Measurements from ENCODE around the gene PBX1. TPM values are rescaled to one million over a fixed set of nuclear protein-coding genes. Genes with fewer than 3 reads are reported as not detected.

Gene PBX1
- total and polyA plus RNA-seq, 2 experiments from 2014 or later, result 40.0 to 104 TPM

DNA sequence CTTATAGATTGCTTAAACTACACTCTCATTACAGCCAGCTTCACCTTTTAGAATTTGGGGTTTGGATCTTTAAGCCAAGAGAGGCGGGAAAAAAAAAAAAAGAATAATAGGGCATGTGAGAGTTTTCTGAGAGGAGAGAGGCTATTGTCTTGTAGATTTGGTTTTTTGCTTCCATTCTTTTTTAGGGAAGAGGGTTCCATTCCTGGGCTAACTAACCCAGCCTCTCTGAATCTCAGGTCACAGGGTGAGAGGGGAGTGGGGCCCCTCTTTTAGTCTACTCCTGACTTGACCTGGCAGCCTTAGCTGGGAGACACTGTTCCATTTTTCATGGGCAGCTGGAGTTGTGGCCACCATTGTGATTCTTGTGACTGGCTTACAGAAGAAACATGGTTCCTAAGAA is 24.2 kb downstream of the PBX1 start (continued):
- TF ChIP-seq, protein P1, sequence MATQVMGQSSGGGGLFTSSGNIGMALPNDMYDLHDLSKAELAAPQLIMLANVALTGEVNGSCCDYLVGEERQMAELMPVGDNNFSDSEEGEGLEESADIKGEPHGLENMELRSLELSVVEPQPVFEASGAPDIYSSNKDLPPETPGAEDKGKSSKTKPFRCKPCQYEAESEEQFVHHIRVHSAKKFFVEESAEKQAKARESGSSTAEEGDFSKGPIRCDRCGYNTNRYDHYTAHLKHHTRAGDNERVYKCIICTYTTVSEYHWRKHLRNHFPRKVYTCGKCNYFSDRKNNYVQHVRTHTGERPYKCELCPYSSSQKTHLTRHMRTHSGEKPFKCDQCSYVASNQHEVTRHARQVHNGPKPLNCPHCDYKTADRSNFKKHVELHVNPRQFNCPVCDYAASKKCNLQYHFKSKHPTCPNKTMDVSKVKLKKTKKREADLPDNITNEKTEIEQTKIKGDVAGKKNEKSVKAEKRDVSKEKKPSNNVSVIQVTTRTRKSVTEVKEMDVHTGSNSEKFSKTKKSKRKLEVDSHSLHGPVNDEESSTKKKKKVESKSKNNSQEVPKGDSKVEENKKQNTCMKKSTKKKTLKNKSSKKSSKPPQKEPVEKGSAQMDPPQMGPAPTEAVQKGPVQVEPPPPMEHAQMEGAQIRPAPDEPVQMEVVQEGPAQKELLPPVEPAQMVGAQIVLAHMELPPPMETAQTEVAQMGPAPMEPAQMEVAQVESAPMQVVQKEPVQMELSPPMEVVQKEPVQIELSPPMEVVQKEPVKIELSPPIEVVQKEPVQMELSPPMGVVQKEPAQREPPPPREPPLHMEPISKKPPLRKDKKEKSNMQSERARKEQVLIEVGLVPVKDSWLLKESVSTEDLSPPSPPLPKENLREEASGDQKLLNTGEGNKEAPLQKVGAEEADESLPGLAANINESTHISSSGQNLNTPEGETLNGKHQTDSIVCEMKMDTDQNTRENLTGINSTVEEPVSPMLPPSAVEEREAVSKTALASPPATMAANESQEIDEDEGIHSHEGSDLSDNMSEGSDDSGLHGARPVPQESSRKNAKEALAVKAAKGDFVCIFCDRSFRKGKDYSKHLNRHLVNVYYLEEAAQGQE (IDR thresholded peaks at IDR 0.05; ENCODE audit: unreplicated experiment), result no peak

- peak overlapping the region; percentile 47 for H3K4me3 Mint-ChIP-seq
- H3K4me1 Mint-ChIP-seq, result peaks cover 79% of the 10 kb centered on the region
- peaks cover 97% of the 10 kb centered on the region for H3K79me2 ChIP-seq (replicated peaks; ENCODE audit: insufficient read depth)
Measured at GRCh38 chr1:164583835-164584539, 25.0 kb downstream of the PBX1 start.

More at GRCh38 chr1:164583835-164584539, 25.0 kb downstream of the PBX1 start:
- no peak for TF ChIP-seq CTCF (conservative IDR thresholded peaks at IDR 0.05; ENCODE audit: low read depth in 2 of 2)
- no peak for TF ChIP-seq STAT1 (IDR thresholded peaks at IDR 0.05; ENCODE audit: unreplicated experiment)
- TF ChIP-seq CREB1 (CRISPR knock-in tag; IDR thresholded peaks at IDR 0.05; ENCODE audit: low read depth), result no peak
- TF ChIP-seq POLR2AphosphoS5 (IDR thresholded peaks at IDR 0.05; ENCODE audit: low read depth), result no peak
- TF ChIP-seq EZH2phosphoT487 (IDR thresholded peaks at IDR 0.05; ENCODE audit: unreplicated experiment), result no peak
- Histone ChIP-seq H3K27me3 (ENCODE audit: insufficient read depth) (no peaks in the 10 kb centered on the region), H3F3A (replicated peaks; ENCODE audit: low read depth) (0 out of 2 replicates have a peak, but pooled peaks cover 4% of the 10 kb centered on the region), H3K27ac (ENCODE audit: low read depth) (peak overlapping the region; percentile 56; the same call in 1 of the 2 replicates), H4K20me1 (replicated peaks; ENCODE audit: insufficient read depth) (peaks cover 7% of the 10 kb centered on the region; the same call in 1 of the 2 replicates), H2AFZ (no peak overlapping the region), H3K36me3 (ENCODE audit: insufficient read depth) (no peaks in the 10 kb centered on the region), H3K9me2 (ENCODE audit: insufficient read depth) (no peaks in the 10 kb centered on the region), H3K4me2 (peak overlapping the region; percentile 69), H3K4me1 (ENCODE audit: insufficient read depth) (peaks cover 78% of the 10 kb centered on the region), H3K4me3 (peak overlapping the region; percentile 29; the same call in 1 of the 2 replicates)
- no peak for DNase-seq (ENCODE audit: low spot score)
- peaks cover 8% of the 10 kb centered on the region for H3K27me3 Mint-ChIP-seq (ENCODE audit: insufficient read depth, low read depth, poor library complexity)
- no peaks in the 10 kb centered on the region for H3K9me3 Mint-ChIP-seq
- ATAC-seq, result no peak
- peaks cover 41% of the 10 kb centered on the region for H3K36me3 Mint-ChIP-seq (ENCODE audit: low read depth)
- H3K27ac Mint-ChIP-seq, result peak overlapping the region; percentile 90

All from GM23338 (cell line).